ENCODE results near the gene UBTD1. TPM values are rescaled to one million over a fixed set of nuclear protein-coding genes. Genes with fewer than 3 reads are reported as not detected.

UBTD1 gene
- polyA plus RNA-seq, 3 donors, result 17.2 to 20.0 (median 19.0) TPM

DNA sequence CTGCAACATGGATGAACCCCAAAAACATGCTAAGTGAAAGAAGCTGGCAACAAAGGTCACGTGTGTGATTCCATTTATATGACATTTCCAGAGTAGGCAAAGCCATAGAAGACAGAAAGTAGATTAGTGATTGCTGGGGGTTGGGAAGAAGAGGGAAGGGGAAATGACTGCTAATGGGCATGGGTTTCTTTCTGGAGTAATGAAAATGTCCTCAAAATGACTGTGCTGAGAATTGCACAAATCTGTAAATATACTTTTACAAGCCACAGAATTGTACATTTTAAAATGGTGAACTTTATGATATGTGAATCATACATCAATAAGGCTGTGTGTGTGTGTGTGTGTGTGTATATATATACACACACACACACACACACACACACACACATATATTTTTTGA lies 16.3 kb upstream of the UBTD1 start:
- WGBS (ENCODE audit: insufficient coverage), result 100% methylated on average over 1 of the region's 1 CpG
- DNase-seq, result no peak
- TF ChIP-seq, protein P1, sequence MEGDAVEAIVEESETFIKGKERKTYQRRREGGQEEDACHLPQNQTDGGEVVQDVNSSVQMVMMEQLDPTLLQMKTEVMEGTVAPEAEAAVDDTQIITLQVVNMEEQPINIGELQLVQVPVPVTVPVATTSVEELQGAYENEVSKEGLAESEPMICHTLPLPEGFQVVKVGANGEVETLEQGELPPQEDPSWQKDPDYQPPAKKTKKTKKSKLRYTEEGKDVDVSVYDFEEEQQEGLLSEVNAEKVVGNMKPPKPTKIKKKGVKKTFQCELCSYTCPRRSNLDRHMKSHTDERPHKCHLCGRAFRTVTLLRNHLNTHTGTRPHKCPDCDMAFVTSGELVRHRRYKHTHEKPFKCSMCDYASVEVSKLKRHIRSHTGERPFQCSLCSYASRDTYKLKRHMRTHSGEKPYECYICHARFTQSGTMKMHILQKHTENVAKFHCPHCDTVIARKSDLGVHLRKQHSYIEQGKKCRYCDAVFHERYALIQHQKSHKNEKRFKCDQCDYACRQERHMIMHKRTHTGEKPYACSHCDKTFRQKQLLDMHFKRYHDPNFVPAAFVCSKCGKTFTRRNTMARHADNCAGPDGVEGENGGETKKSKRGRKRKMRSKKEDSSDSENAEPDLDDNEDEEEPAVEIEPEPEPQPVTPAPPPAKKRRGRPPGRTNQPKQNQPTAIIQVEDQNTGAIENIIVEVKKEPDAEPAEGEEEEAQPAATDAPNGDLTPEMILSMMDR (IDR thresholded peaks at IDR 0.05), result no peak
- Histone ChIP-seq H3K9ac (ENCODE audit: insufficient read depth, low read length, poor library complexity, severe bottlenecking) (no peak overlapping the region), H3K27ac (ENCODE audit: low read depth in 1 of 2, low read length in 2 of 2) (no peak overlapping the region), H3K4me3 (replicated peaks in 1 of 3; ENCODE audit: low read depth in 2 of 3, low read length in 3 of 3) (no peak overlapping the region), H3K4me2 (replicated peaks; ENCODE audit: extremely low read depth, low read length, poor library complexity, severe bottlenecking) (no peak overlapping the region), H3K4me1 (ENCODE audit: control insufficient read depth in 1 of 2, insufficient read depth in 2 of 2, low read length in 2 of 2) (no peaks in the 10 kb centered on the region), H3K79me2 (ENCODE audit: insufficient read depth, low read length) (peaks cover 29% of the 10 kb centered on the region), H3K27me3 (ENCODE audit: control insufficient read depth in 2 of 2, insufficient read depth in 2 of 2, low read length in 2 of 2) (no peaks in the 10 kb centered on the region), H2AFZ (ENCODE audit: insufficient read depth, low read depth, low read length, poor library complexity, severe bottlenecking) (no peak overlapping the region), H3K9me3 (replicated peaks in 1 of 2; ENCODE audit: control insufficient read depth in 1 of 2, insufficient read depth in 1 of 2, low read length in 2 of 2) (no peaks in the 10 kb centered on the region), H3K36me3 (replicated peaks in 1 of 2; ENCODE audit: control insufficient read depth in 1 of 2, insufficient read depth in 2 of 2, low read length in 2 of 2) (peaks cover 48 to 78% of the 10 kb centered on the region in 2 donors), H4K20me1 (ENCODE audit: insufficient read depth, low read length) (peaks cover 24% of the 10 kb centered on the region)
- intact Hi-C loops (cut with micrococcal nuclease), result no loop called here
- no peaks in the 10 kb centered on the region for H3K9me3 Mint-ChIP-seq
- no peak overlapping the region for H3K4me3 Mint-ChIP-seq
- peaks cover 3% of the 10 kb centered on the region for H3K4me1 Mint-ChIP-seq
- H3K36me3 Mint-ChIP-seq, result peaks cover 53 to 72% of the 10 kb centered on the region in 2 donors
- peak overlapping the region in 1 of 7 donors; percentile 30 for H3K27ac Mint-ChIP-seq
- H3K27me3 Mint-ChIP-seq (ENCODE audit: low read depth in 3 of 3), result peaks cover 0 to 2% (median 0%) of the 10 kb centered on the region in 3 donors

DNA sequence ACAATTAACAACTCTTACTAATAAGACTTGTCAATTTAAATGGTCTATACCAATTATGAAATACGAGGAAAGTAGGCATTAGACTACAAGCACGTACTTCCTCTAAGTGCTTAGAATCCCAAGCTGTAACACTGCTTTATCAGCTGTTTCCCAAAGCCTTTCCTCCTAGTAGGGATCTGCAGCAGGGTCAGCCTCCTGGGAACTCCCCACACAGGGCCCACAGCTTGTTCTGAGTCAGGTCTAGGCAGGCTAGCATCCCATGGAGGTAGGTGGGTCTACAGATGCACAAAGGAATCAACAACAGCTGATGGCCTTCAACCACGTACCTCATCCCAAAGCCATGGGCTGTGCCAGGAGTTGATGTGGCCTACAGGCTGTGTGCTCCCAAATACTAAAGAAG lies 15.2 kb upstream of the UBTD1 start:
- no peak for DNase-seq
- Mint-ChIP-seq H3K9me3 (no peaks in the 10 kb centered on the region), H3K36me3 (peaks cover 42 to 60% of the 10 kb centered on the region in 2 donors), H3K4me3 (no peak overlapping the region), H3K4me1 (peaks cover 3% of the 10 kb centered on the region), H3K27me3 (ENCODE audit: low read depth in 3 of 3) (peaks cover 0 to 2% (median 0%) of the 10 kb centered on the region in 3 donors), H3K27ac (peak overlapping the region in 2 of 7 donors; percentile 57 to 68)
- Histone ChIP-seq H3K27me3 (ENCODE audit: control insufficient read depth in 2 of 2, insufficient read depth in 2 of 2, low read length in 2 of 2) (no peaks in the 10 kb centered on the region), H3K4me2 (replicated peaks; ENCODE audit: extremely low read depth, low read length, poor library complexity, severe bottlenecking) (no peak overlapping the region), H3K36me3 (replicated peaks in 1 of 2; ENCODE audit: control insufficient read depth in 1 of 2, insufficient read depth in 2 of 2, low read length in 2 of 2) (peaks cover 37 to 66% of the 10 kb centered on the region in 2 donors), H3K27ac (ENCODE audit: low read depth in 1 of 2, low read length in 2 of 2) (no peak overlapping the region), H3K79me2 (ENCODE audit: insufficient read depth, low read length) (peaks cover 41% of the 10 kb centered on the region), H2AFZ (ENCODE audit: insufficient read depth, low read depth, low read length, poor library complexity, severe bottlenecking) (no peak overlapping the region), H3K4me3 (replicated peaks in 1 of 3; ENCODE audit: low read depth in 2 of 3, low read length in 3 of 3) (no peak overlapping the region), H3K9ac (ENCODE audit: insufficient read depth, low read length, poor library complexity, severe bottlenecking) (no peak overlapping the region), H3K4me1 (ENCODE audit: control insufficient read depth in 1 of 2, insufficient read depth in 2 of 2, low read length in 2 of 2) (no peaks in the 10 kb centered on the region), H3K9me3 (replicated peaks in 1 of 2; ENCODE audit: control insufficient read depth in 1 of 2, insufficient read depth in 1 of 2, low read length in 2 of 2) (no peaks in the 10 kb centered on the region), H4K20me1 (ENCODE audit: insufficient read depth, low read length) (peaks cover 31% of the 10 kb centered on the region)
- intact Hi-C loops (cut with micrococcal nuclease), result no loop called here
- TF ChIP-seq, protein P1 (IDR thresholded peaks at IDR 0.05), result no peak
- 100% methylated on average over 2 of the region's 3 CpGs for WGBS (ENCODE audit: insufficient coverage)
